Right lung (tissue), 5 donors: ENCODE measurements around the gene FHL3. TPM values are rescaled to one million over a fixed set of nuclear protein-coding genes. Genes with fewer than 3 reads are reported as not detected.
A peak's percentile ranks its signal among the peaks of the same experiment; 100 is the strongest.
"Not testable (repeated sequence)": the region's sequence is repeated elsewhere in the genome, so short reads cannot be mapped to it uniquely, and the experiment has no call there.

Source experiments
- DNase-seq, 2 donors: peaks; one replicate each; pipeline ENCODE4 v3.0.0-alpha.2; 2013
- polyA plus RNA-seq, 5 donors: library from polyadenylated mRNA; unstranded; fragments of 120-200 nt; gene quantifications; one replicate each; pipeline versions ENCODE4 v1.2.1 to v1.2.3, GENCODE V29; 2013; ENCODE audit warnings: inconsistent platforms in 1 of 5, low replicate concordance in 1 of 5; ENCODE audit not compliant: insufficient read length in 5 of 5, insufficient read depth in 1 of 5

Gene FHL3
- polyA plus RNA-seq, 5 donors, result 11.5 to 25.2 (median 16.3) TPM

GRCh38 chr1:37995751-37996345 lies 9.5 kb downstream of the FHL3 start:
- peak; percentile 81 to 88 for DNase-seq

- no peak for DNase-seq
Measured at GRCh38 chr1:37994886-37995566, 10.3 kb downstream of the FHL3 start.

GRCh38 chr1:37989361-37989930 lies 15.9 kb downstream of the FHL3 start:
- DNase-seq, result no peak

GRCh38 chr1:37987679-37988078 lies 17.6 kb downstream of the FHL3 start:
- DNase-seq, result no peak

GRCh38 chr1:37983546-37983945 lies 21.8 kb downstream of the FHL3 start:
- no peak for DNase-seq

- no peak for DNase-seq
Measured at GRCh38 chr1:37978541-37978940, 26.8 kb downstream of the FHL3 start.

- not testable (repeated sequence) for DNase-seq
Measured at GRCh38 chr1:37975083-37975482, 30.2 kb downstream of the FHL3 start.

GRCh38 chr1:37974567-37974966 lies 30.7 kb downstream of the FHL3 start:
- DNase-seq, result no peak

GRCh38 chr1:37973684-37974083 lies 31.6 kb downstream of the FHL3 start:
- not testable (repeated sequence) for DNase-seq

GRCh38 chr1:37965301-37965700 lies 40.0 kb downstream of the FHL3 start:
- no peak for DNase-seq

- not testable (repeated sequence) for DNase-seq
Measured at GRCh38 chr1:37964106-37964505, 41.2 kb downstream of the FHL3 start.

- no peak for DNase-seq
Measured at GRCh38 chr1:37958690-37959089, 46.6 kb downstream of the FHL3 start.

GRCh38 chr1:37955685-37956084 lies 49.6 kb downstream of the FHL3 start:
- DNase-seq, result no peak

GRCh38 chr1:37954316-37954971 lies 50.9 kb downstream of the FHL3 start:
- DNase-seq, result no peak

GRCh38 chr1:37952738-37953137 lies 52.6 kb downstream of the FHL3 start:
- DNase-seq, result no peak

GRCh38 chr1:37951783-37952624 lies 53.3 kb downstream of the FHL3 start:
- DNase-seq, result no peak

GRCh38 chr1:37951041-37951782 lies 54.1 kb downstream of the FHL3 start:
- DNase-seq, result no peak

GRCh38 chr1:37949524-37950152 lies 55.7 kb downstream of the FHL3 start:
- no peak for DNase-seq

GRCh38 chr1:37948841-37949240 lies 56.5 kb downstream of the FHL3 start:
- no peak for DNase-seq

- DNase-seq, result no peak
Measured at GRCh38 chr1:37948166-37948565, 57.1 kb downstream of the FHL3 start.

- no peak for DNase-seq
Measured at GRCh38 chr1:37947364-37947763, 58.0 kb downstream of the FHL3 start.
